GF-D8 (cell line): ENCODE data around the gene CSNK2B.

Source experiments
- DNase-seq: peaks from one replicate; lab custom pipeline; 2025; lab: John Stamatoyannopoulos, UW

Gene CSNK2B

GRCh38 chr6:31665501-31666336, at the start of gene CSNK2B:
TSS of gene CSNK2B (plus strand) at chr6:31666080. CDS start at chr6:31666832, 752 bp downstream.
- DNase-seq, result peak; percentile 96

- no peak for DNase-seq
Observed at GRCh38 chr6:31617010-31617409, 48.9 kb upstream of the CSNK2B start.

GRCh38 chr6:31619805-31620585, 45.9 kb upstream of the CSNK2B start:
- DNase-seq, result peak; percentile 99

GRCh38 chr6:31620586-31621319, 45.1 kb upstream of the CSNK2B start, which contains the start of gene PRRC2A:
TSS of gene PRRC2A (plus strand) at chr6:31620715. CDS start at chr6:31622790, 2,075 bp downstream.
- no peak for DNase-seq

GRCh38 chr6:31621320-31621939, 44.5 kb upstream of the CSNK2B start:
- DNase-seq, result no peak

- DNase-seq, result no peak
Observed at GRCh38 chr6:31621991-31622390, 43.9 kb upstream of the CSNK2B start.

GRCh38 chr6:31622684-31623091, 43.2 kb upstream of the CSNK2B start:
- peak; percentile 18 for DNase-seq

GRCh38 chr6:31624070-31624469, 41.8 kb upstream of the CSNK2B start:
- DNase-seq, result no peak

GRCh38 chr6:31626952-31627351, 38.9 kb upstream of the CSNK2B start:
- DNase-seq, result no peak

GRCh38 chr6:31627690-31628287, 38.1 kb upstream of the CSNK2B start:
- DNase-seq, result no peak

- DNase-seq, result no peak
Observed at GRCh38 chr6:31629014-31629413, 36.9 kb upstream of the CSNK2B start.

GRCh38 chr6:31630177-31630934, 35.5 kb upstream of the CSNK2B start:
- DNase-seq, result no peak

- no peak for DNase-seq
Observed at GRCh38 chr6:31631209-31631608, 34.7 kb upstream of the CSNK2B start.

- DNase-seq, result no peak
Observed at GRCh38 chr6:31631681-31632278, 34.1 kb upstream of the CSNK2B start.

- no peak for DNase-seq
Observed at GRCh38 chr6:31632279-31632946, 33.5 kb upstream of the CSNK2B start.

- DNase-seq, result no peak
Observed at GRCh38 chr6:31633447-31633846, 32.4 kb upstream of the CSNK2B start.

GRCh38 chr6:31634131-31634530, 31.7 kb upstream of the CSNK2B start:
- no peak for DNase-seq

- no peak for DNase-seq
Observed at GRCh38 chr6:31634969-31635575, 30.8 kb upstream of the CSNK2B start.
